Keratinocyte (primary cell): ENCODE data around the gene EEF1A2. TPM values are rescaled to one million over a fixed set of nuclear protein-coding genes. Genes with fewer than 3 reads are reported as not detected.

ENCODE experiments used
- DNase-seq: peaks from one replicate; pipeline ENCODE4 v3.0.0-alpha.2; 2011; ENCODE audit warnings: low read depth, missing footprints, low spot score
- FAIRE-seq: peaks from 2 replicates; lab custom pipeline; 2011; peaks lifted over from hg19 to GRCh38; lab: Jason Lieb, UNC
- H2AFZ ChIP-seq: 2 replicates; pipeline ENCODE4 v1.6.0; 2012; ENCODE audit warnings: low read length, control low read depth, inconsistent platforms; ENCODE audit not compliant: control insufficient read depth
- H3K27ac ChIP-seq: 2 replicates; pipeline ENCODE4 v1.5.1; 2011; ENCODE audit warnings: low read length; ENCODE audit not compliant: control insufficient read depth, insufficient read depth
- H3K27me3 ChIP-seq: 3 replicates; pipeline ENCODE4 v1.6.0; 2011; ENCODE audit warnings: low read length; ENCODE audit not compliant: control insufficient read depth, insufficient read depth; ENCODE audit errors: extremely low read depth
- H3K36me3 ChIP-seq, 2 experiments: 2 replicates in 1 of 2; 3 replicates in 1 of 2; pipeline ENCODE4 v1.5.1; 2011; ENCODE audit warnings: low read length in 2 of 2, mild to moderate bottlenecking in 1 of 2; ENCODE audit not compliant: control insufficient read depth in 2 of 2, insufficient read depth in 2 of 2; ENCODE audit errors: extremely low read depth in 1 of 2
- H3K4me1 ChIP-seq: 3 replicates; pipeline ENCODE4 v1.5.1; 2011; ENCODE audit warnings: low read length; ENCODE audit not compliant: control insufficient read depth, insufficient read depth; ENCODE audit errors: extremely low read depth
- H3K4me2 ChIP-seq: 3 replicates; pipeline ENCODE4 v1.6.0; 2011; ENCODE audit warnings: low read depth, low read length; ENCODE audit not compliant: control insufficient read depth, insufficient read depth; ENCODE audit errors: extremely low read depth
- H3K4me3 ChIP-seq, 3 experiments: fragments of 200-600 bp in 1 of 3; sonication (generic) in 1 of 3; 2 replicates in 2 of 3; 3 replicates in 1 of 3; pipeline ENCODE4 v1.5.1; 2011 to 2016; ENCODE audit warnings: low read length in 3 of 3, mild to moderate bottlenecking in 3 of 3, control low read depth in 2 of 3, inconsistent platforms in 1 of 3, low read depth in 1 of 3, mixed read lengths in 1 of 3, mixed run types in 1 of 3, moderate library complexity in 1 of 3; ENCODE audit not compliant: control insufficient read depth in 2 of 3, insufficient read depth in 2 of 3; ENCODE audit errors: extremely low read depth in 1 of 3
- H3K79me2 ChIP-seq: 2 replicates; pipeline ENCODE4 v1.6.0; 2012; ENCODE audit warnings: low read length; ENCODE audit not compliant: control insufficient read depth, insufficient read depth
- H3K9ac ChIP-seq: 3 replicates; pipeline ENCODE4 v1.6.0; 2011; ENCODE audit warnings: low read length; ENCODE audit not compliant: control insufficient read depth, insufficient read depth; ENCODE audit errors: extremely low read depth
- H3K9me1 ChIP-seq: 3 replicates; pipeline ENCODE4 v1.6.0; 2011; ENCODE audit warnings: low read length; ENCODE audit not compliant: control insufficient read depth, insufficient read depth; ENCODE audit errors: extremely low read depth
- H3K9me3 ChIP-seq: 2 replicates; pipeline ENCODE4 v1.5.1; 2012; ENCODE audit warnings: low read depth, low read length; ENCODE audit not compliant: control insufficient read depth
- H4K20me1 ChIP-seq: 3 replicates; pipeline ENCODE4 v1.6.0; 2011; ENCODE audit warnings: low read length; ENCODE audit not compliant: control insufficient read depth, insufficient read depth; ENCODE audit errors: extremely low read depth
- EZH2 ChIP-seq: IDR thresholded peaks from one replicate; pipeline ENCODE4 v1.6.1; 2012; ENCODE audit warnings: inconsistent platforms, mild to moderate bottlenecking, low read length, moderate library complexity
- dilution Hi-C: fragments of 300-500 bp; cut with MboI; formaldehyde crosslinking; loops from one replicate; pipeline ENCODE4 v1.7.0; 2020; ENCODE audit warnings: low sequenced_read_pairs; ENCODE audit not compliant: extremely low pct_ligation_motif_present
- polyA plus RNA-seq, 5 experiments: library from polyadenylated mRNA; depleted of rRNA in 3 of 5; stranded (reverse) in 3 of 5; stranded (forward) in 1 of 5; unstranded in 1 of 5; fragments of >200 nt; gene quantifications; 1 replicate in 1 of 5; 2 replicates in 3 of 5; 3 replicates in 1 of 5; pipeline versions ENCODE4 v1.2.1 to v1.2.3, GENCODE V29; 2011 to 2012; ENCODE audit warnings: missing spikeins in 2 of 5, low read depth in 1 of 5, low replicate concordance in 1 of 5
- TF ChIP-seq, protein P1 (sequence below), 3 experiments: IDR thresholded peaks in 1 of 3; conservative IDR thresholded peaks in 1 of 3; optimal IDR thresholded peaks in 1 of 3; 2 replicates in 2 of 3; 3 replicates in 1 of 3; pipeline versions ENCODE3 to v1.5.1; 2011; ENCODE audit warnings: low read length in 3 of 3, mild to moderate bottlenecking in 3 of 3, moderate library complexity in 2 of 3, control low read depth in 1 of 3, inconsistent platforms in 1 of 3; ENCODE audit not compliant: insufficient read depth in 2 of 3; ENCODE audit errors: extremely low read depth in 1 of 3

The EEF1A2 gene
- polyA plus RNA-seq, 1 donor (not counting 4 experiments of a cell fraction or from before 2014, with no cell fraction given) = 0.12 TPM

DNA sequence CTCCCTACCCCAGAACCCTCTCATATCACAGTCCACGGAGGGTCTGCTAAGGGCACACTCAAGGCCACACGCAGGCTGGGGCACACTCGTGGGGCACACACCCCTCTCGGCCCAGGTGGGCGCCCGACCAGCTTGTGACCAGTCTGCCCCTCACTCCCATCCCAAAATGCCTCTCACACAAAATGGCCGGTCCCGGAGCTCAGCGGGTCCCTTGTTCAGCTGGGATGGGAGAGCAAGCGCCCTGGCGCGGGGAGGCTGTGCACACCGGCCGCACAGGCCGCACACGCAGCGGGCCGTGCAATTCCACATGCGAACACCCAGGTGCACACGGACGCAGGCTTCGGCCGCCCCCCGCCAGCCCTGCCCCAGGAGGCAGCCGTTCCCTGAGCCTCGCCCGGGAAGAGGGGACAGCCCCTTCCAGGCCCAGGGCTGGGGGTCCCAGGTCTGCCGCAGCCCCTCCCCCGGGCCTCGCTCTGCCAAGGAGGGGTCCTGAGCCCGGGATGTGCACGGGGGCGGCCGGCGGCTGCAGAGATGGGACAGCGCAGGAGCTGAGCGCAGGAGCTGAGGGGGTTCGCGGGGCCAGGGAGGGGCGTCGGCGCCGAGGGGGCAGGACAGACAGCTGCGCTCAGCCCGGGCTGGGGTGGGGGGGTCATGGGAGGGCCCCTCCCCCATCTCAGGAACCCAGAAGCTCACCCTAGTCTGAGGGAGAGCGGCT, 27.7 kb downstream of the EEF1A2 start:
- H3K9ac ChIP-seq = no peak overlapping the region
- no peak overlapping the region for H2AFZ ChIP-seq
- no peaks in the 10 kb centered on the region for H3K9me3 ChIP-seq
- no peaks in the 10 kb centered on the region for H3K79me2 ChIP-seq
- TF ChIP-seq, protein P1, sequence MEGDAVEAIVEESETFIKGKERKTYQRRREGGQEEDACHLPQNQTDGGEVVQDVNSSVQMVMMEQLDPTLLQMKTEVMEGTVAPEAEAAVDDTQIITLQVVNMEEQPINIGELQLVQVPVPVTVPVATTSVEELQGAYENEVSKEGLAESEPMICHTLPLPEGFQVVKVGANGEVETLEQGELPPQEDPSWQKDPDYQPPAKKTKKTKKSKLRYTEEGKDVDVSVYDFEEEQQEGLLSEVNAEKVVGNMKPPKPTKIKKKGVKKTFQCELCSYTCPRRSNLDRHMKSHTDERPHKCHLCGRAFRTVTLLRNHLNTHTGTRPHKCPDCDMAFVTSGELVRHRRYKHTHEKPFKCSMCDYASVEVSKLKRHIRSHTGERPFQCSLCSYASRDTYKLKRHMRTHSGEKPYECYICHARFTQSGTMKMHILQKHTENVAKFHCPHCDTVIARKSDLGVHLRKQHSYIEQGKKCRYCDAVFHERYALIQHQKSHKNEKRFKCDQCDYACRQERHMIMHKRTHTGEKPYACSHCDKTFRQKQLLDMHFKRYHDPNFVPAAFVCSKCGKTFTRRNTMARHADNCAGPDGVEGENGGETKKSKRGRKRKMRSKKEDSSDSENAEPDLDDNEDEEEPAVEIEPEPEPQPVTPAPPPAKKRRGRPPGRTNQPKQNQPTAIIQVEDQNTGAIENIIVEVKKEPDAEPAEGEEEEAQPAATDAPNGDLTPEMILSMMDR (optimal IDR thresholded peaks at IDR 0.05 in 1 of 3, IDR thresholded peaks at IDR 0.05 in 1 of 3, conservative IDR thresholded peaks at IDR 0.05 in 1 of 3; ENCODE audit: extremely low read depth in 1 of 3, insufficient read depth in 2 of 3, low read length in 3 of 3) = no peak
- peak; percentile 97 for TF ChIP-seq EZH2
- H3K4me3 ChIP-seq = no peak overlapping the region
- H4K20me1 ChIP-seq = no peaks in the 10 kb centered on the region
- peaks cover 83% of the 10 kb centered on the region for H3K27me3 ChIP-seq
- dilution Hi-C loops = no loop called here
- H3K36me3 ChIP-seq = no peaks in the 10 kb centered on the region
- H3K27ac ChIP-seq = no peak overlapping the region
- FAIRE-seq (no peak), DNase-seq (no peak)
- no peaks in the 10 kb centered on the region for H3K4me1 ChIP-seq
- no peak overlapping the region for H3K4me2 ChIP-seq
- H3K9me1 ChIP-seq = no peaks in the 10 kb centered on the region

DNA sequence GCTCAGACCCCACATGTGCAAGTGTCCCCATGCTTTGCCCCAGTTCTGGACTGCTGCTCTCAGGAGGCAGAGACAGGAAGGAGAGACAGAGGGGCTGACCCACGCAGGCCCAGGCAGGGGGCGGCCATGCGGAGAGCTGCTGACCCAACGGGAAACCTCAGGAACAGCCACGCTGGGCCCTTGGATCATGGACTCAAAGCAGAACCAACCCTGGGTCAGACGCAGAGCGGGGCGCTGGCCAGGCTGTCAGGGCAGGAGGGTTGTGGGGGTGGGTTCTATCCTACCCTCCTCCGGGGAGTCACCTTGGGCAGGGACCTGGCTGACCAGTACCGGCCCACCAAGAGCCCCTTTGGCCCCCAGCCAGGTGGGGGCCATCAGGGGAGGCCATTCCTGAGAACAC, 28.5 kb downstream of the EEF1A2 start:
- H4K20me1 ChIP-seq = no peaks in the 10 kb centered on the region
- no peaks in the 10 kb centered on the region for H3K79me2 ChIP-seq
- H3K27me3 ChIP-seq = peaks cover 81% of the 10 kb centered on the region
- H3K9me1 ChIP-seq = no peaks in the 10 kb centered on the region
- no peaks in the 10 kb centered on the region for H3K36me3 ChIP-seq
- no peak overlapping the region for H3K9ac ChIP-seq
- H3K4me1 ChIP-seq = no peaks in the 10 kb centered on the region
- DNase-seq (no peak), FAIRE-seq (no peak)
- no peak overlapping the region for H2AFZ ChIP-seq
- H3K4me2 ChIP-seq = no peak overlapping the region
- TF ChIP-seq, protein P1 (optimal IDR thresholded peaks at IDR 0.05 in 1 of 3, IDR thresholded peaks at IDR 0.05 in 1 of 3, conservative IDR thresholded peaks at IDR 0.05 in 1 of 3; ENCODE audit: extremely low read depth in 1 of 3, insufficient read depth in 2 of 3, low read length in 3 of 3) = no peak
- TF ChIP-seq EZH2 = no peak
- no peak overlapping the region for H3K4me3 ChIP-seq
- H3K9me3 ChIP-seq = no peaks in the 10 kb centered on the region
- dilution Hi-C loops = no loop called here
- H3K27ac ChIP-seq = no peak overlapping the region
